PC-9 (cell line): ENCODE results near the gene C1orf146. TPM values are rescaled to one million over a fixed set of nuclear protein-coding genes. Genes with fewer than 3 reads are reported as not detected.

ENCODE experiments used
- total RNA-seq: library from RNA; stranded (reverse); gene quantifications from 2 replicates; pipeline ENCODE4 v1.2.3, GENCODE V29; 2021

Gene C1orf146
- total RNA-seq, 1 experiment from 2014 or later, result not detected

Other genes starting within 250 kb of the C1orf146 start
- gene EPHX4, start 187.9 kb upstream of the C1orf146 start, total RNA-seq, result 3.2 and 3.3 TPM in 2 replicates
- not detected in 2 replicates for gene SETSIP, start 142.5 kb upstream of the C1orf146 start, total RNA-seq
- gene BTBD8, start 137.6 kb upstream of the C1orf146 start, total RNA-seq, result 8.1 TPM in 2 replicates
- 7.4 and 8.0 TPM in 2 replicates for gene GLMN, start 81.1 kb downstream of the C1orf146 start, total RNA-seq
- 14.0 and 20.3 TPM in 2 replicates for gene RPAP2, start 81.1 kb downstream of the C1orf146 start, total RNA-seq